Measurements from ENCODE around the gene GSTA3. TPM values are rescaled to one million over a fixed set of nuclear protein-coding genes. Genes with fewer than 3 reads are reported as not detected.

GSTA3 gene
- total and polyA plus RNA-seq, 2 donors (not counting 1 experiment from before 2014, with no cell fraction given): not detected

DNA sequence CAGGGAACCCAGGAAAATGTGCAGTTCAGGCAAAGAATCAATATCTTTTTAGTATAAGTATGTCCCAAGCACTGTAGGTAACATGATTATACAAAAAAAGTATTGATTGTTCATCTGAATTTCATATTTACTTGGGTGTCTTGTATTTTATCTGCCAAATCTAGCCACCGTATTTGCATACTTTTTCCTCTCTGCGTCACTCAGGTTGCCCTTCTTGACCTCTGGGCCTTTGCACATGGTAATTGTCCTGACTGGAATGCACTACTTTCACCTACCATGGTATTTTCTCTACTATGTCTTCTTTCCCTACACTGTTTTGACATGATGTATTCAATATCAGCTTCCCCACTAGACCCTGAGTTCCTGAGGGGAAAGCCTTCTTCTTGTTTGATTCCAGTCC, 15.2 kb downstream of the GSTA3 start:
- H3K9me3 ChIP-seq (ENCODE audit: control insufficient read depth, insufficient read depth, low read depth, low read length): no peaks in the 10 kb centered on the region
- H3K4me3 ChIP-seq (replicated peaks in 1 of 4; ENCODE audit: control extremely low read depth in 1 of 4, insufficient read depth in 1 of 4, low read depth in 3 of 4, low read length in 4 of 4): no peak overlapping the region
- H4K20me1 ChIP-seq (ENCODE audit: control insufficient read depth, extremely low read depth, insufficient read depth, low read length): no peaks in the 10 kb centered on the region
- no peaks in the 10 kb centered on the region for H3K79me2 ChIP-seq (ENCODE audit: control insufficient read depth, insufficient read depth, low read length)
- no peaks in the 10 kb centered on the region for H3K4me1 ChIP-seq (ENCODE audit: control insufficient read depth, extremely low read depth, insufficient read depth, low read length)
- no peaks in the 10 kb centered on the region for H3K27me3 ChIP-seq (ENCODE audit: control insufficient read depth, insufficient read depth, low read length)
- H2AFZ ChIP-seq (ENCODE audit: low read length): no peak overlapping the region
- DNase-seq (ENCODE audit: low read depth in 2 of 2): no peak
- no peaks in the 10 kb centered on the region for H3K36me3 ChIP-seq (ENCODE audit: control insufficient read depth, insufficient read depth, low read length)
- H3K9ac ChIP-seq (ENCODE audit: insufficient read depth, low read length): no peak overlapping the region
- H3K4me2 ChIP-seq (ENCODE audit: extremely low read depth, insufficient read depth, low read length): no peak overlapping the region
- no peak overlapping the region for H3K27ac ChIP-seq (ENCODE audit: insufficient read depth, low read length)
- no peak for TF ChIP-seq EZH2 (IDR thresholded peaks at IDR 0.05; ENCODE audit: low read length, missing control alignments)
- TF ChIP-seq, protein P1, sequence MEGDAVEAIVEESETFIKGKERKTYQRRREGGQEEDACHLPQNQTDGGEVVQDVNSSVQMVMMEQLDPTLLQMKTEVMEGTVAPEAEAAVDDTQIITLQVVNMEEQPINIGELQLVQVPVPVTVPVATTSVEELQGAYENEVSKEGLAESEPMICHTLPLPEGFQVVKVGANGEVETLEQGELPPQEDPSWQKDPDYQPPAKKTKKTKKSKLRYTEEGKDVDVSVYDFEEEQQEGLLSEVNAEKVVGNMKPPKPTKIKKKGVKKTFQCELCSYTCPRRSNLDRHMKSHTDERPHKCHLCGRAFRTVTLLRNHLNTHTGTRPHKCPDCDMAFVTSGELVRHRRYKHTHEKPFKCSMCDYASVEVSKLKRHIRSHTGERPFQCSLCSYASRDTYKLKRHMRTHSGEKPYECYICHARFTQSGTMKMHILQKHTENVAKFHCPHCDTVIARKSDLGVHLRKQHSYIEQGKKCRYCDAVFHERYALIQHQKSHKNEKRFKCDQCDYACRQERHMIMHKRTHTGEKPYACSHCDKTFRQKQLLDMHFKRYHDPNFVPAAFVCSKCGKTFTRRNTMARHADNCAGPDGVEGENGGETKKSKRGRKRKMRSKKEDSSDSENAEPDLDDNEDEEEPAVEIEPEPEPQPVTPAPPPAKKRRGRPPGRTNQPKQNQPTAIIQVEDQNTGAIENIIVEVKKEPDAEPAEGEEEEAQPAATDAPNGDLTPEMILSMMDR (conservative IDR thresholded peaks at IDR 0.05 in 1 of 2, IDR thresholded peaks at IDR 0.05 in 1 of 2; ENCODE audit: low read depth in 1 of 2, low read length in 2 of 2): no peak

DNA sequence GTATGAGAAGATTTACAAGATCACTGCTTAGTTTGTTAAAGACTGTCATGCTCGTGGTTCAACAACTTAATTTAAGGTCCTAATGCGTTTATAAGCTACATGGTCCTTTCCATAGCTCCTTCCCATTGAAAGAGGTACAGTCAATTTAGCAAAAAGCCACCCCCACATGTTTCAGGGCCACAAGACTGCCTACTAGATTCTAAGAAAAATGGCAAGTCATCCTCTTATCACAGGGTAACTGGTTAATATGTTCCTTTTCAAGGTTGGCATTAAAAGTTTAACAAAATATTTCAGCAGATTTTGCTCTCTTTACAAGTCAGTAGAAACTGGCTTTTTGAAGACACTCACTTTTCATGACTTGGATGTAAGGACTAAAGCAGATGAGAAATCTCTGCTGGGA, 15.7 kb downstream of the GSTA3 start:
- Histone ChIP-seq H3K36me3 (ENCODE audit: control insufficient read depth, insufficient read depth, low read length) (no peaks in the 10 kb centered on the region), H3K4me1 (ENCODE audit: control insufficient read depth, extremely low read depth, insufficient read depth, low read length) (no peaks in the 10 kb centered on the region), H3K4me2 (ENCODE audit: extremely low read depth, insufficient read depth, low read length) (no peak overlapping the region), H2AFZ (ENCODE audit: low read length) (no peak overlapping the region), H3K27ac (ENCODE audit: insufficient read depth, low read length) (no peak overlapping the region), H3K9me3 (ENCODE audit: control insufficient read depth, insufficient read depth, low read depth, low read length) (no peaks in the 10 kb centered on the region), H4K20me1 (ENCODE audit: control insufficient read depth, extremely low read depth, insufficient read depth, low read length) (no peaks in the 10 kb centered on the region), H3K27me3 (ENCODE audit: control insufficient read depth, insufficient read depth, low read length) (no peaks in the 10 kb centered on the region), H3K9ac (ENCODE audit: insufficient read depth, low read length) (no peak overlapping the region), H3K79me2 (ENCODE audit: control insufficient read depth, insufficient read depth, low read length) (no peaks in the 10 kb centered on the region), H3K4me3 (replicated peaks in 1 of 4; ENCODE audit: control extremely low read depth in 1 of 4, insufficient read depth in 1 of 4, low read depth in 3 of 4, low read length in 4 of 4) (no peak overlapping the region)
- no peak for DNase-seq (ENCODE audit: low read depth in 2 of 2)
- TF ChIP-seq, protein P1 (conservative IDR thresholded peaks at IDR 0.05 in 1 of 2, IDR thresholded peaks at IDR 0.05 in 1 of 2; ENCODE audit: low read depth in 1 of 2, low read length in 2 of 2): no peak
- TF ChIP-seq EZH2 (IDR thresholded peaks at IDR 0.05; ENCODE audit: low read length, missing control alignments): no peak

DNA sequence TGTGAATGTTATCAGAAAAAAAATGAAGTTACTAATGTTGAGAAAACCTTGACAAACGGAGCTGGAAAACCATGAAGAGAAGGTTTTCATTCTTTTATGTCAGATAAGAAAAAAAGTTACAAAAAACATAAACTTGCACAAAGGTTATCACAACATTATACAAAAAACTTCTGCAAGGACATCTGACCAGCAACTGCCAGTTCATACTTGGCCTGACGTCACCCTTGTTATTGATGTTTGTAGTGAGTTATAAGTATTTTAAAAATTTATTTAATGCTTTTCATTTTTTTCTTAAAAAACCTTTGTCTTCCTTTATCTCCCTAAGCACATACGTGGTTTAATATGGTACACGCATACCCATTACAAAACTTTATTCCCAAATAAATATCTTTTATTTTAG, 16.3 kb downstream of the GSTA3 start:
- H3K4me2 ChIP-seq (ENCODE audit: extremely low read depth, insufficient read depth, low read length): no peak overlapping the region
- no peaks in the 10 kb centered on the region for H3K4me1 ChIP-seq (ENCODE audit: control insufficient read depth, extremely low read depth, insufficient read depth, low read length)
- H3K27ac ChIP-seq (ENCODE audit: insufficient read depth, low read length): no peak overlapping the region
- H4K20me1 ChIP-seq (ENCODE audit: control insufficient read depth, extremely low read depth, insufficient read depth, low read length): no peaks in the 10 kb centered on the region
- H3K36me3 ChIP-seq (ENCODE audit: control insufficient read depth, insufficient read depth, low read length): no peaks in the 10 kb centered on the region
- no peaks in the 10 kb centered on the region for H3K9me3 ChIP-seq (ENCODE audit: control insufficient read depth, insufficient read depth, low read depth, low read length)
- no peaks in the 10 kb centered on the region for H3K79me2 ChIP-seq (ENCODE audit: control insufficient read depth, insufficient read depth, low read length)
- no peak overlapping the region for H3K4me3 ChIP-seq (replicated peaks in 1 of 4; ENCODE audit: control extremely low read depth in 1 of 4, insufficient read depth in 1 of 4, low read depth in 3 of 4, low read length in 4 of 4)
- no peak for DNase-seq (ENCODE audit: low read depth in 2 of 2)
- H2AFZ ChIP-seq (ENCODE audit: low read length): no peak overlapping the region
- no peak overlapping the region for H3K9ac ChIP-seq (ENCODE audit: insufficient read depth, low read length)
- TF ChIP-seq, protein P1 (conservative IDR thresholded peaks at IDR 0.05 in 1 of 2, IDR thresholded peaks at IDR 0.05 in 1 of 2; ENCODE audit: low read depth in 1 of 2, low read length in 2 of 2): no peak
- no peak for TF ChIP-seq EZH2 (IDR thresholded peaks at IDR 0.05; ENCODE audit: low read length, missing control alignments)
- no peaks in the 10 kb centered on the region for H3K27me3 ChIP-seq (ENCODE audit: control insufficient read depth, insufficient read depth, low read length)
